KMS-11 (cell line): Measurements from ENCODE around the gene IFITM5.
A peak's percentile ranks its signal among the peaks of the same experiment; 100 is the strongest.
"Not testable (repeated sequence)": the region's sequence is repeated elsewhere in the genome, so short reads cannot be mapped to it uniquely, and the experiment has no call there.

ENCODE experiments used
- H2AFZ ChIP-seq: fragments of 200-600 bp; sonication (generic); 2 replicates; pipeline ENCODE4 v1.6.1; 2016; ENCODE audit warnings: antibody characterized with exemption, mixed run types, low read depth
- H3K27ac ChIP-seq: fragments of 200-600 bp; sonication (generic); 2 replicates; pipeline ENCODE4 v1.6.1; 2016; ENCODE audit warnings: mild to moderate bottlenecking, mixed run types
- H3K27me3 ChIP-seq: fragments of 200-600 bp; sonication (generic); 2 replicates; pipeline ENCODE4 v1.6.1; 2017; ENCODE audit warnings: mild to moderate bottlenecking, low read depth, mixed run types, moderate library complexity; ENCODE audit not compliant: insufficient read depth
- H3K36me3 ChIP-seq: fragments of 200-600 bp; sonication (generic); 2 replicates; pipeline ENCODE4 v1.6.1; 2017; ENCODE audit warnings: mild to moderate bottlenecking, mixed run types; ENCODE audit not compliant: insufficient read depth
- H3K4me1 ChIP-seq: fragments of 200-600 bp; sonication (generic); 2 replicates; pipeline ENCODE4 v1.6.1; 2016; ENCODE audit warnings: mild to moderate bottlenecking, low read depth, mixed run types; ENCODE audit not compliant: poor library complexity, severe bottlenecking
- H3K4me2 ChIP-seq: fragments of 200-600 bp; sonication (generic); 2 replicates; pipeline ENCODE4 v1.7.0; 2016; ENCODE audit warnings: mild to moderate bottlenecking, mixed run types
- H3K4me3 ChIP-seq: fragments of 200-600 bp; sonication (generic); IDR thresholded peaks from 2 replicates; pipeline ENCODE4 v1.6.1; 2017; ENCODE audit warnings: low read depth, low read length, mixed read lengths; ENCODE audit not compliant: insufficient read depth
- H3K79me2 ChIP-seq: fragments of 200-600 bp; sonication (generic); 2 replicates; pipeline ENCODE4 v1.6.1; 2016; ENCODE audit warnings: low read depth, mixed run types; ENCODE audit not compliant: insufficient read depth
- H3K9ac ChIP-seq: fragments of 200-600 bp; sonication (generic); 2 replicates; pipeline ENCODE4 v1.6.1; 2016; ENCODE audit warnings: mild to moderate bottlenecking, mixed run types
- H4K20me1 ChIP-seq: fragments of 200-600 bp; sonication (generic); 2 replicates; pipeline ENCODE4 v1.6.1; 2016; ENCODE audit warnings: mild to moderate bottlenecking, mixed run types; ENCODE audit not compliant: insufficient read depth
- CTCF ChIP-seq: fragments of 200-600 bp; sonication (generic); conservative IDR thresholded peaks from 2 replicates; pipeline ENCODE4 v1.6.1; 2017; ENCODE audit warnings: low read depth, mild to moderate bottlenecking, antibody characterized with exemption, low read length, moderate library complexity, mixed read lengths

The IFITM5 gene

GRCh38 chr11:272195-272930 is 27.0 kb downstream of the IFITM5 start:
- H3K9ac ChIP-seq = no peak overlapping the region
- no peak overlapping the region for H3K4me2 ChIP-seq
- peaks cover 17% of the 10 kb centered on the region for H3K4me1 ChIP-seq
- no peaks in the 10 kb centered on the region for H4K20me1 ChIP-seq
- H3K79me2 ChIP-seq = 0 out of 2 replicates have a peak, but pooled peaks cover 9% of the 10 kb centered on the region
- H3K4me3 ChIP-seq = no peak overlapping the region
- TF ChIP-seq CTCF = no peak
- H2AFZ ChIP-seq = no peak overlapping the region
- H3K27me3 ChIP-seq = no peaks in the 10 kb centered on the region
- no peak overlapping the region for H3K27ac ChIP-seq
- H3K36me3 ChIP-seq = no peaks in the 10 kb centered on the region

GRCh38 chr11:271319-271715 is 28.0 kb downstream of the IFITM5 start:
- Histone ChIP-seq H4K20me1 (no peaks in the 10 kb centered on the region), H3K27ac (no peak overlapping the region), H3K79me2 (0 out of 2 replicates have a peak, but pooled peaks cover 9% of the 10 kb centered on the region), H3K36me3 (no peaks in the 10 kb centered on the region), H3K27me3 (no peaks in the 10 kb centered on the region), H3K4me3 (no peak overlapping the region), H3K4me1 (peaks cover 23% of the 10 kb centered on the region), H3K4me2 (no peak overlapping the region), H3K9ac (no peak overlapping the region), H2AFZ (no peak overlapping the region)
- TF ChIP-seq CTCF = no peak

- Histone ChIP-seq H2AFZ (no peak overlapping the region), H3K27ac (no peak overlapping the region; the same call in 1 of the 2 replicates), H3K36me3 (no peaks in the 10 kb centered on the region), H3K9ac (no peak overlapping the region), H3K27me3 (no peaks in the 10 kb centered on the region), H3K4me1 (peaks cover 23% of the 10 kb centered on the region), H3K4me3 (no peak overlapping the region), H4K20me1 (no peaks in the 10 kb centered on the region), H3K4me2 (no peak overlapping the region), H3K79me2 (0 out of 2 replicates have a peak, but pooled peaks cover 9% of the 10 kb centered on the region)
- TF ChIP-seq CTCF = no peak
Observed at GRCh38 chr11:270451-271318, 28.6 kb downstream of the IFITM5 start.

GRCh38 chr11:269146-269890 is 30.0 kb downstream of the IFITM5 start:
- Histone ChIP-seq H3K4me3 (no peak overlapping the region), H3K4me2 (peak overlapping the region; percentile 100), H2AFZ (peak overlapping the region; percentile 15), H3K27ac (peak overlapping the region; percentile 97), H4K20me1 (no peaks in the 10 kb centered on the region), H3K36me3 (no peaks in the 10 kb centered on the region), H3K79me2 (0 out of 2 replicates have a peak, but pooled peaks cover 9% of the 10 kb centered on the region), H3K27me3 (no peaks in the 10 kb centered on the region), H3K4me1 (peaks cover 29% of the 10 kb centered on the region), H3K9ac (peak overlapping the region; percentile 85)
- no peak; the same call in 1 of the 2 replicates for TF ChIP-seq CTCF

GRCh38 chr11:268716-269145 is 30.6 kb downstream of the IFITM5 start:
- not testable (repeated sequence) for H4K20me1 ChIP-seq, H3K79me2 ChIP-seq, H3K36me3 ChIP-seq, H3K4me3 ChIP-seq, H3K27me3 ChIP-seq
- peak overlapping the region; percentile 85 for H3K9ac ChIP-seq
- H3K27ac ChIP-seq = peak overlapping the region; percentile 97
- H2AFZ ChIP-seq = peak overlapping the region; percentile 15
- H3K4me1 ChIP-seq = peaks cover 35% of the 10 kb centered on the region
- peak overlapping the region; percentile 100 for H3K4me2 ChIP-seq
